NCI-H1105 treated with DMSO at 0.1 percent for 48 hours (cell line): Measurements from ENCODE around the gene IQSEC3.

Experiments
- DNase-seq: peaks from one replicate; lab custom pipeline; 2025; lab: John Stamatoyannopoulos, UW

Gene IQSEC3

DNA sequence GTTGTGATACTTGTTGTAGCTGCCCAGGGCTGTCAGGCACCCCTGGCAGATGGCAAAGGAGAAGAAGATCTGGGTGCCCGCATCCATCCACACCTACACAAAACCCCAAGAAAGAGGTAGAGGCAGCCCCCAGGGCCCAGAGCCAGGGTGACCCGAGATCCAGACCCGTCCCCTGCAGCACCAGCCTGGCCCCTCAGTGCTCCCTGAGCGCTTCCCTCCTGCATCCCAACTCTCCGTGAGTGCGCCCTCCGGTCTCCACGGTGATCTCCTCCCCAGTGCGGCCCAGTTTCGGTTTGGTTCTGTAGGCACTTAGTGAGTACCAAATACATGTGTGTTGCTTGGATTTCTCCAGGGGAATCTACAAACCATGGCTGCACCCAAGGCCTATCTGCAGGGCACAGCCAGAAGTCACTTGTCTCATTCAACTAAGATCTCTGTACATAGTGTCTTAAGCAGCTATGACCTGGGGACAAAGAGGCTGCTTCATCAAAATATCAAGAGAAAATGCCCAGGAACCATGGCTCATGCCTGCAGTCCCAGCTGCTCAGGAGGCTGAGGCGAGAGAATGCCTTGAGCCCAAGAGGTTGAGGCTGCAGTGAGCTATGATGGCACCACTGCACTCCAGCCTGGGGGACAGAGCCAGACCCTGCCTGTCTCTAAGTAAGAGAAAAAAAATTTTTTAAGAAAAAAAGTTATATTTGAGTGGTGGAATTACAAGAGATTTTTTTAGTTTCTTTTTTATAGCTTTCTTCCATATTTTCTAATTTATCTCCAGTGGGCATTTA is 131.5 kb downstream of the IQSEC3 start:
- DNase-seq: no peak

DNA sequence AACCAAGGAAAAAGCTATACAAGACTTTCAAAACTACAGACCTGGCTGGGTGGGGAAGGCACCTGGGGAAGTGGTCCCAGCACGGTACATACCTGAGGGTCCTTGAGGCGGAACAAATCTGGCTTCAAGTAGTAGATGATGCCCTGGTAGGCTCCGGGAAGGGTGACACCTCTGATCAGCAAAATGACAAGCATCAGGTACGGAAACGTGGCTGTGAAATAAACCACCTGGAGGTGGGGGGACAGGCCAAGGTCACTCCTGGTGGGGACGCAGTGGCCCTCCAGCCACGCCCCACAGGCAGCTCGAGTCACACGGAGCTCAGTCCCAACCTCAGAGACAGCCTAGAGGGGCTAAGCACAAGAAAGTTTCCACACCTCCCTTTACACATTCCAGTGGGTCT is 132.1 kb downstream of the IQSEC3 start:
- DNase-seq: no peak

DNA sequence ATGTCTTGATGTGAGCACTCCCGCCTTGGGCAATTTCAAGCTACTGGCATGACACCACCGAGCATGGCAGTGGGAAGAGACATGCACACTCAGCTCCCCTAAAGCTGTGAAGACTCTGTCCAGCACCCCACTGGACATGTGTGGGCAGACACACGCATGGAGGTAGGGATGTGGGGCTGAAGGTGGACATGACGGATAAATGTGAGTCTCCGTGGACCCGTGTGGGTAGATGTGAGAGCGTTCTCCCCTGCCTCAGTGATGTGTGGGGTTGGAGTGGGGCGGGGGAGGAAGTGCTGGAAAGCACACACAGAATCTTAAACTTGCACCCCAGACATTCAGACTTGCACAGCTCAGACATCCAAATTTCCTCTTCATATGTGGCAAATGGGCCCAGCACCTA is 134.8 kb downstream of the IQSEC3 start:
- DNase-seq: no peak

DNA sequence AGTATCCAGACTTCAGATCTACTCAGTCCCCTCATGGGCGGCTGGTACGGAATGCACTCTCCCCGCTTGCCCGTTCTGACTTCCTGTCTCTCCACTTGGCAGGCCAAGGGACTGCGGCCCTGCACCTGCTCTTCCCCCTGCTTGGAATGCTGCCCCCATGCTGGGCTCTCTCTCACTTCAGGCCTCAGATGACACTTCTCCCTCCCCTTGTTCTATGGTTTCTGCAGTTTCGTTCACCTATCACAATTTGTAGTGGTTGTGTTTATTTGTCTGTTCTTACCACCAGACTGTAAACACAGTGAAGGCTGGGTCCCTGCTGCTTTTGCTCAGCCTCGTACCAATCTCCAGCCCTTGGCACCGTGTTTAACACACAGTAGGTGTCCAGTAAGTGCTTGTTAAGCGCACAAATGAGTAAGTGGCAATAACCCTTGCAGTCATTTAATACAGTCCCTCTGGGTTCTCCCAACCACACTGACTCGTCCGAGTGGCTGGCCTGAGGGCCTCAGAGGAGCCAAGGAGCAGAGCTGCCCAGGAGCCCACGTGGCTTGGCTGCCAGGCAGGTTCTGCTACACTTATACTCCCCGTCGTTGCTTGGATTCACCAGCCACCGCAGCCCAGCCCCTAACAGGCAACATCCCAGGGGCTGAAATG is 135.6 kb downstream of the IQSEC3 start:
- peak; percentile 58 for DNase-seq

DNA sequence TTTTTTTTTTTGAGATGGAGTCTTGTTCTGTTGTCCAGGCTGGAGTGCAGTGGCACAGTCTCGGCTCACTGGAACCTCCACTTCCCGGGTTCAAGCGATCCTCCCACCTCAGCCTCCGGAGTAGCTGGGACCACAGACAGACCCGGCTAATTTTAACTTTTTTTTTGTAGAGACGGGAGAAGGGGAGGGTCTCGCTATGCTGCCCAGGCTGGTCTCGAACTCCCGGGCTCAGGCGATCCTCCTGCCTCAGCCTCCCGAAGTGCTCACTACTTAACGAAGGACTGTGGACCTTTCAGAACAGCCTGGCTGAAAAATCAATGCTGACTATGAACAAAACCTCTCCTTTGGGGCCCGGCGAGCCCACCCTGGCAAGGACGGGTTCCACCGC is 136.5 kb downstream of the IQSEC3 start:
- no peak for DNase-seq

- peak; percentile 40 for DNase-seq
Measured at GRCh38 chr12:203462-204260, 137.1 kb downstream of the IQSEC3 start.

GRCh38 chr12:204261-204678 is 137.7 kb downstream of the IQSEC3 start:
- no peak for DNase-seq

GRCh38 chr12:205026-205425 is 138.5 kb downstream of the IQSEC3 start:
- no peak for DNase-seq

- DNase-seq: no peak
Measured at GRCh38 chr12:206746-207440, 140.3 kb downstream of the IQSEC3 start.

DNA sequence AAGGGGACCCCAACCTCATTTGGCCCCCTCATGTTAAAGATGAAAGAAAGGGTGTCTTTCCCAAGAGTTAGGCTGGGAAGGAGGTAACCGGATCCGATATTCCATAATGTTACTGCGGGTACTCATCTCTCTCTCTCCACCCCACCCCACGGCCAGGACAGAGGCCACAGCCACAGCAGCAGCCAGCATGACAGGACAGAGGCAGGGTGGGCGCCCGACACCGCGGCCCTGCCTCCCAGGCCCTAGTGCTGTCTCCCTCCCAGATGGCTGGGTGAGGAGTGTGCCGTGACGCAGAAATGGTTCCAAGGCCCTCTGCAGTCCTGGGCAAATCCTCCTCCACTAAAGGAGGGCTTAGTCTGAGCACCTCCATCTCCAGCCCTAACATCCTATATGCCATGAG is 141.2 kb downstream of the IQSEC3 start:
- no peak for DNase-seq

DNA sequence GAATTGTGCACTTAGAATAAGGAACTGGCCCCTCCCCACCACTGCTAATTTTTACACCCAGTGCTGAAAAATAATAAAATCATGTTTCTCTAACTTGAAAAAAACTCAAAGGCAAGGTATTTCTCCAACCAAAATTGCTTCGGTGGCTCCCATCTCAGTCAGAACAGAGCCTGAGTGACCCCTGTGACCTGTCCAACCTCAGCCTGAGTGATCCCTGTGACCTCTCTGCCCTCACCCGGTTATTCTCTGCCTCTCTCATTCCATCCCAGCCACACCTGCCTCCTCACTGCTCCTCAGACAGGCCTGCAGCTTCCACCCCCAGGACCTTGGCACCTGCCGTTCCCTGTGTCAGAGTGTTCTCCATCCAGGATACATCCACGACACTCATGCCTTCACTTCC is 142.2 kb downstream of the IQSEC3 start:
- DNase-seq: no peak

DNA sequence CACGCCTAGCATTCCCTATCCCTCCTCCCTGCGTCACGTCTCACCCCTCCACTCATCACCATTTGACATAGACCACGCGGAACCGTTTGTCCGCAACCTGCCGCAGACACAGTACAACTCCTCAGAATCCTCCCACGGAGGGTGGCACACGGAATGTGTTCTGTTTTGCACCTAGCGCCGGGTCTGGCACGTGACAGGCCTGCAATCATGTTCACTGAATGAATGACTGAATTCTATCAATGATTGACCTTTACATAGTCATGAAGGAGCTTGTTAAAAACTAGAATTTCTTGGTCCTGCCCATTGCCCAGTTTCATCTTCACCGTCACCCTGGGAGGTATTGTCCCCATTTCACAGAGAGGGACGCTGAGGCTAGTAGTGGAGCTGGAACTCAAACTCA is 142.7 kb downstream of the IQSEC3 start:
- DNase-seq: no peak

GRCh38 chr12:209851-210250 is 143.3 kb downstream of the IQSEC3 start:
- no peak for DNase-seq

- no peak for DNase-seq
Measured at GRCh38 chr12:210277-211141, 143.9 kb downstream of the IQSEC3 start.

GRCh38 chr12:211142-211465 is 144.5 kb downstream of the IQSEC3 start:
- DNase-seq: no peak

GRCh38 chr12:211639-212414 is 145.3 kb downstream of the IQSEC3 start:
- DNase-seq: no peak

DNA sequence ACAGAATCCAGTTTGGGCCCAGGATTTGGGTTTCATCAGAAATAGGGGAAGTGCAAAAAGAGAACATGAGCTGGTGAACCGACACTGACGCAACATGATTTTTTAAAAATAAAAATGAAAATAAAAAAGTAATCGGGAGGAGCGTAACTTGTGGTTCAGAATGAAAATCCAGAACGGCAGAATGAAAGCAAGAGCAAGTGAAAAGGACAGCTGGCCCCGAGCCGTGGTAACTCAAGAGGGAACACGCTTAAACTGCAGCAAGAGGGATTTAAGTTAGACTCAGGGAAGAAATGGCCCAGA is 145.8 kb downstream of the IQSEC3 start:
- DNase-seq: no peak

DNA sequence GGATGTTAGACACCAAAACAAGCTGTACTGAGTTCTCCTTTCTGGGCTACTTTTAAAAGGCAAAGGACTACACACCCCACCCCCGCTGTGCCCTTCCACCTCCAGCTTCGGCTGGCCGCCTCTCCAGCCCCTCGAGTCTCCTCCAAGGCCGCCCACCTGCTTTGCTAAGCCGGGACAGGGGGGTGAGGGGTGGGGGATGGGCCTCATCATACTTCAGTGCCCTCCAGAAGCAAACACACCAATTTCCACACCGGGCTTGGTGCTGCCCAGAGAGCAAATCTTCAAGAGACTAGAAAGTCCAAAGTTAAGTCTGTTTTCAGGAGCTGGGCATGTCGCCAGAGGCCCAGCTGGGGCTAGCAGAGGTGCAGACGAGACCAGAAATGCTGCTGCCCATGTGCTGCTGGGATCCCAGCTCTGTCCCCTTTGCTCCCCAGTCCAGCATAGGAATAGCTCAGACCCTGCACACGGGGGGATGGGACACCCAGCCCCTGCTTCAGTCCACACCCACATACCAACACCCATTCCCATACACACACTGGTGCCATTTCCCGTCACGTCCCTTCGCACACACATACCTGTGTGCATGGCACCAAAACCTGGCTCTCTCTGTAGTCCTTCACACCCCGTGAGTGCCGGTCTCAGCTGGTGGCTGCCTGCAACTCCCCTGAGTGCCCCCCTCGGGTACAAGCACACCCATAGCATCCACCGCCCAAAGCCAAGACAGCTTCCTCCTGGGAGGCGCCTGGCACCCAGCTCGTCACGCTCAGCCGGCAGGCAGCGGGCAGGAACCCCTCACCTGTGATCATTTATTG is 146.4 kb downstream of the IQSEC3 start:
- DNase-seq: no peak

GRCh38 chr12:213527-213932 is 147.0 kb downstream of the IQSEC3 start:
- DNase-seq: no peak
